ENCODE results near the gene LPCAT2.

Gene LPCAT2

GRCh38 chr16:55529018-55529417 lies 20.1 kb downstream of the LPCAT2 start:
- no peak for DNase-seq (ENCODE audit: low read depth)
- no peak for TF ChIP-seq CTCF (IDR thresholded peaks at IDR 0.05; ENCODE audit: insufficient read depth, low read depth, low read length, missing control alignments)

GRCh38 chr16:55530316-55530856 lies 21.5 kb downstream of the LPCAT2 start:
- H3K4me3 ChIP-seq (ENCODE audit: low read depth, low read length), result no peak overlapping the region
- DNase-seq (ENCODE audit: low read depth), result no peak
- no peak for TF ChIP-seq CTCF (IDR thresholded peaks at IDR 0.05; ENCODE audit: insufficient read depth, low read depth, low read length, missing control alignments)

More at GRCh38 chr16:55529018-55529417, 20.1 kb downstream of the LPCAT2 start:
- H3K4me3 ChIP-seq (ENCODE audit: low read depth, low read length), result no peak overlapping the region

DNA sequence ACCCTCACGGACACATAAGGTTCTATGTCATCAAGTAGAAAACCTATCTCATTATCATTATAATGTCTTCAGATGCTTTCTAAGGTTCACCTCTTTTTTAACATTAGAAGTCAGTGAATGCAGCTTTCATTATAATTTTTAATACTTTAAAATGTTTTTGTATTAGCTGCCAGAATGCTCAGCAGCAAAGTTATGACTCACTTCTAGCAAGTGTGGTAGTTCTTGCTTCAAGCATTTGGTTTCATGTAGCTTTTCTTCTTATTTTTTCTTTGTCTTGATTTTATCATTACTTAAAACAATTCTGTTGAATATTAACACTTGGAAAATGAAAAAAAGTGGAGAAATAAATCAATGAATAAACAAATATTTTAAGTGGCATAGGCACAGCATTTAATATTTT lies 23.4 kb downstream of the LPCAT2 start:
- DNase-seq (ENCODE audit: low read depth), result no peak
- no peak overlapping the region for H3K4me3 ChIP-seq (ENCODE audit: low read depth, low read length)
- no peak for TF ChIP-seq CTCF (IDR thresholded peaks at IDR 0.05; ENCODE audit: insufficient read depth, low read depth, low read length, missing control alignments)

DNA sequence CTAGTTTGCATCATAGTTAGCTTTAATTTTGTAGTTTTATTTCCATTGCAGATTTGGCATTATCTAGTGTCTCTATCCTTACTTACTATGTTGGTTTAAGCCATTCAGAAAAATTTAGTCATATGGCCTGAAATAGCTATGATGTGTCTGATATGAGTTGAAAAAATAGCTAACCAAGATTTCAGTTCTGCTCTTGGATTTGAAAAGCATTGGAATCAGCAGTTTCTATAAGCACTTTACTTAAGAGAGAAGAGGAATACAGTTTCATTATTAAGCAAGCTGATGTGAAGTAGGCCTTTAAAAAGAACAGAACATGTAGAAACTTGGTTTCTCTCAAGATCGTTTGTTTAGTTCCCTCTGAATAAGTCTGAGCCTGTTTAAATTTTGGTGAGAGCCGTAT lies 25.9 kb downstream of the LPCAT2 start:
- no peak overlapping the region for H3K4me3 ChIP-seq (ENCODE audit: low read depth, low read length)
- no peak for DNase-seq (ENCODE audit: low read depth)
- no peak for TF ChIP-seq CTCF (IDR thresholded peaks at IDR 0.05; ENCODE audit: insufficient read depth, low read depth, low read length, missing control alignments)

GRCh38 chr16:55539049-55539448 lies 30.2 kb downstream of the LPCAT2 start:
- no peak for TF ChIP-seq CTCF (IDR thresholded peaks at IDR 0.05; ENCODE audit: insufficient read depth, low read depth, low read length, missing control alignments)
- H3K4me3 ChIP-seq (ENCODE audit: low read depth, low read length), result no peak overlapping the region
- DNase-seq (ENCODE audit: low read depth), result no peak

DNA sequence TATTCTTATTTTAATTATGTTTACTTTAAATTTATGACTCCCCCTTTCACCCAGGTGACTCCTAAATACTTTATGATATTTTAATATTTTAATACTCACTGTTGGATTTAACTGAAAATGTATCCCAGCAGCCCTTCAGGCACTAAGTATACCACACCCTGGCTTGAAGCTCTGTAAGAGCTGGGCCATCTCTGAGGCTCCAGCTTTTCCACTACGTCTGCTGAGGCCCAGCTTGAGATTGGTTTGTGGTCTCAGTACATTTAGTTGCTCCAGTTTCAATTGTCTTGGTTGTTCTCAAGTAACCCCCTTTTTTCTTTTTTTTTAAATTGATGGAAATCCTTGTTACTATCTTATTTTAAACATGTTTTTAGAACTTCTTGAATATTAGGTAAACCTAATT lies 30.6 kb downstream of the LPCAT2 start:
- DNase-seq (ENCODE audit: low read depth), result no peak
- H3K4me3 ChIP-seq (ENCODE audit: low read depth, low read length), result no peak overlapping the region
- no peak for TF ChIP-seq CTCF (IDR thresholded peaks at IDR 0.05; ENCODE audit: insufficient read depth, low read depth, low read length, missing control alignments)

DNA sequence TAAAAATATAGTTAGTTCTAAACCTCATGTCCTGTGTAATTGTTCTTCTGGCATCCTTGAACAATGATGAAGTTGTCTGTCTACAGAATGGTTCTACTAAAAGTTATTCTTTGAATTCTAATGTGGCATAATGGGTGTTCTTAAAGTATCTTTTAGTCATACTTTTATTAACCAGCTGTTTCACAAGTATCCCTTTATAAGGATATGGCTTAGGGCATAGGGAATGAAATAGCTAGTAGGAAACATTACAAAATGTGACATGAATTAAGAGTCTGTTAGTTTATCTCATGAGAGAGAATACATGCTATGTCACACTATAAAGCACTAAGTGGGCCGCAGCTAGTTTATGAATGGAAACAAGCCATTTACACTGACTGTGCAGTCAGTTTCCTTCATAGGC lies 31.3 kb downstream of the LPCAT2 start:
- no peak for TF ChIP-seq CTCF (IDR thresholded peaks at IDR 0.05; ENCODE audit: insufficient read depth, low read depth, low read length, missing control alignments)
- H3K4me3 ChIP-seq (ENCODE audit: low read depth, low read length), result no peak overlapping the region
- no peak for DNase-seq (ENCODE audit: low read depth)

All from GM12865 (cell line).